ENCODE results near the gene CD164L2.
A peak's percentile ranks its signal among the peaks of the same experiment; 100 is the strongest.

CD164L2 gene

GRCh38 chr1:27331922-27332321 is 51.2 kb downstream of the CD164L2 start:
- H3K27ac ChIP-seq (ENCODE audit: extremely low read depth, low read depth, low read length): no peak overlapping the region
- ChIA-PET POLR2A (interaction anchor here (1.2 to 1.4 kb wide), 2 partner anchors 9 to 34 kb away, joined by 3 to 8 read pairs; no protein-coding TSS in a partner anchor), CTCF (interaction anchor here (0.5 to 4.0 kb wide), 29 partner anchors 8 to 396 kb away, joined by 3 to 39 read pairs (median 7); partner anchors contain the start of genes CD164L2, FCN3, MAP3K6 and SYTL1)
- no peak overlapping the region for H3K4me3 ChIP-seq (ENCODE audit: low read depth, low read length)
- H3K9me3 ChIP-seq (ENCODE audit: control insufficient read depth, insufficient read depth, low read depth, low read length): no peaks in the 10 kb centered on the region
- H3K4me1 ChIP-seq (ENCODE audit: control insufficient read depth, insufficient read depth, low read length): no peaks in the 10 kb centered on the region
- H3K36me3 ChIP-seq (ENCODE audit: control insufficient read depth in 2 of 2, insufficient read depth in 1 of 2, low read length in 2 of 2): peaks cover 9 to 91% of the 10 kb centered on the region in 2 experiments; a peak in 2 of 3 replicates
- TF ChIP-seq BCL6B (tag by site-specific recombination; IDR thresholded peaks at IDR 0.05): no peak
- TF ChIP-seq ZNF596 (tag by site-specific recombination; IDR thresholded peaks at IDR 0.05): no peak
- no peak for TF ChIP-seq ZNF239 (tag by site-specific recombination; IDR thresholded peaks at IDR 0.05)
- no peak for TF ChIP-seq ZNF704 (tag by site-specific recombination; IDR thresholded peaks at IDR 0.05)
- TF ChIP-seq SALL2 (tag by site-specific recombination; IDR thresholded peaks at IDR 0.05; ENCODE audit: borderline replicate concordance): no peak
- TF ChIP-seq ZNF221 (tag by site-specific recombination; IDR thresholded peaks at IDR 0.05; ENCODE audit: borderline replicate concordance): no peak
- TF ChIP-seq ZNF785 (tag by site-specific recombination; IDR thresholded peaks at IDR 0.05): no peak
- no peak for TF ChIP-seq BCL11A (tag by site-specific recombination; IDR thresholded peaks at IDR 0.05; ENCODE audit: low read depth)
- TF ChIP-seq HOXC10 (CRISPR knock-in tag; IDR thresholded peaks at IDR 0.05): no peak

GRCh38 chr1:27331426-27331825 is 51.7 kb downstream of the CD164L2 start:
- H3K4me3 ChIP-seq (ENCODE audit: low read depth, low read length): no peak overlapping the region
- H3K9me3 ChIP-seq (ENCODE audit: control insufficient read depth, insufficient read depth, low read depth, low read length): no peaks in the 10 kb centered on the region
- H3K27ac ChIP-seq (ENCODE audit: extremely low read depth, low read depth, low read length): no peak overlapping the region
- TF ChIP-seq ZNF214 (tag by site-specific recombination; IDR thresholded peaks at IDR 0.05; ENCODE audit: borderline replicate concordance) (no peak), ZNF394 (tag by site-specific recombination; IDR thresholded peaks at IDR 0.05; ENCODE audit: borderline replicate concordance) (no peak), ZNF175 (tag by site-specific recombination; IDR thresholded peaks at IDR 0.05) (no peak), ZNF558 (tag by site-specific recombination; IDR thresholded peaks at IDR 0.05) (no peak), ZNF549 (tag by site-specific recombination; IDR thresholded peaks at IDR 0.05) (no peak)
- TF ChIP-seq, protein P1, sequence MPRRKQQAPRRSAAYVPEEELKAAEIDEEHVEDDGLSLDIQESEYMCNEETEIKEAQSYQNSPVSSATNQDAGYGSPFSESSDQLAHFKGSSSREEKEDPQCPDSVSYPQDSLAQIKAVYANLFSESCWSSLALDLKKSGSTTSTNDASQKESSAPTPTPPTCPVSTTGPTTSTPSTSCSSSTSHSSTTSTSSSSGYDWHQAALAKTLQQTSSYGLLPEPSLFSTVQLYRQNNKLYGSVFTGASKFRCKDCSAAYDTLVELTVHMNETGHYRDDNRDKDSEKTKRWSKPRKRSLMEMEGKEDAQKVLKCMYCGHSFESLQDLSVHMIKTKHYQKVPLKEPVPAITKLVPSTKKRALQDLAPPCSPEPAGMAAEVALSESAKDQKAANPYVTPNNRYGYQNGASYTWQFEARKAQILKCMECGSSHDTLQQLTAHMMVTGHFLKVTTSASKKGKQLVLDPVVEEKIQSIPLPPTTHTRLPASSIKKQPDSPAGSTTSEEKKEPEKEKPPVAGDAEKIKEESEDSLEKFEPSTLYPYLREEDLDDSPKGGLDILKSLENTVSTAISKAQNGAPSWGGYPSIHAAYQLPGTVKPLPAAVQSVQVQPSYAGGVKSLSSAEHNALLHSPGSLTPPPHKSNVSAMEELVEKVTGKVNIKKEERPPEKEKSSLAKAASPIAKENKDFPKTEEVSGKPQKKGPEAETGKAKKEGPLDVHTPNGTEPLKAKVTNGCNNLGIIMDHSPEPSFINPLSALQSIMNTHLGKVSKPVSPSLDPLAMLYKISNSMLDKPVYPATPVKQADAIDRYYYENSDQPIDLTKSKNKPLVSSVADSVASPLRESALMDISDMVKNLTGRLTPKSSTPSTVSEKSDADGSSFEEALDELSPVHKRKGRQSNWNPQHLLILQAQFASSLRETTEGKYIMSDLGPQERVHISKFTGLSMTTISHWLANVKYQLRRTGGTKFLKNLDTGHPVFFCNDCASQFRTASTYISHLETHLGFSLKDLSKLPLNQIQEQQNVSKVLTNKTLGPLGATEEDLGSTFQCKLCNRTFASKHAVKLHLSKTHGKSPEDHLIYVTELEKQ (tag by site-specific recombination; IDR thresholded peaks at IDR 0.05; ENCODE audit: borderline replicate concordance): no peak
- ChIA-PET POLR2A (no interaction called here), CTCF (interaction anchor here (0.6 to 4.0 kb wide), 7 partner anchors 18 to 233 kb away, joined by 3 to 39 read pairs (median 15); no protein-coding TSS in a partner anchor)
- H3K4me1 ChIP-seq (ENCODE audit: control insufficient read depth, insufficient read depth, low read length): no peaks in the 10 kb centered on the region
- H3K36me3 ChIP-seq (ENCODE audit: control insufficient read depth in 2 of 2, insufficient read depth in 1 of 2, low read length in 2 of 2): peaks cover 9 to 91% of the 10 kb centered on the region in 2 experiments; a peak in 2 of 3 replicates

- H3K27ac ChIP-seq (ENCODE audit: extremely low read depth, low read depth, low read length): no peak overlapping the region
- TF ChIP-seq ZNF76 (tag by site-specific recombination; IDR thresholded peaks at IDR 0.05; ENCODE audit: borderline replicate concordance, low read depth): no peak
- peak; percentile 37; the same call in 1 of the 2 replicates for TF ChIP-seq ZNF585B (tag by site-specific recombination; IDR thresholded peaks at IDR 0.05)
- no peak for TF ChIP-seq ZBTB21 (tag by site-specific recombination; IDR thresholded peaks at IDR 0.05)
- TF ChIP-seq ZBTB48 (tag by site-specific recombination; IDR thresholded peaks at IDR 0.05): no peak
- POLR2A ChIA-PET: no interaction called here
- H3K36me3 ChIP-seq (ENCODE audit: control insufficient read depth in 2 of 2, insufficient read depth in 1 of 2, low read length in 2 of 2): peaks cover 9 to 91% of the 10 kb centered on the region in 2 experiments; a peak in 2 of 3 replicates
- H3K4me3 ChIP-seq (ENCODE audit: low read depth, low read length): no peak overlapping the region
- CTCF ChIA-PET: interaction anchor here (0.6 kb wide), 1 partner anchor 134 kb away, joined by 4 read pairs; no protein-coding TSS in a partner anchor
- H3K4me1 ChIP-seq (ENCODE audit: control insufficient read depth, insufficient read depth, low read length): no peaks in the 10 kb centered on the region
- no peaks in the 10 kb centered on the region for H3K9me3 ChIP-seq (ENCODE audit: control insufficient read depth, insufficient read depth, low read depth, low read length)
Observed at GRCh38 chr1:27330786-27331185, 52.3 kb downstream of the CD164L2 start.

Data from HEK293 (cell line).